K562 (cell line): ENCODE measurements around the gene DTX4. TPM values are rescaled to one million over a fixed set of nuclear protein-coding genes. Genes with fewer than 3 reads are reported as not detected.

ENCODE experiments used
- ATAC-seq: fragments of 200-7000 bp; cut with Tn5 transposase; 3 replicates; pipeline ENCODE4 v1.9.1; 2020; ENCODE audit warnings: moderate library complexity
- BruUV-seq: library from RNA; stranded (reverse); fragments of 400-500 nt; replicated peaks from 2 replicates; lab custom pipeline; 2021; lab: Mats Ljungman, UMichigan
- CTCF ChIA-PET: fragments of 300-600 bp; formaldehyde crosslinking; extraction: SDS; loops from one replicate; lab custom pipeline; 2021; ENCODE audit warnings: low intra/inter-chr PET ratio; lab: Yijun Ruan, JAX
- POLR2A ChIA-PET: fragments of 300-600, 350-650 bp; sonication (Branson Sonifier 250); formaldehyde crosslinking; extraction: SDS; loops from one replicate; lab custom pipeline; 2021; ENCODE audit warnings: antibody characterized with exemption, inconsistent platforms; lab: Yijun Ruan, JAX
- DNase-seq, 4 experiments: peaks; one replicate each; pipeline versions ENCODE4 v3.0.0 to v3.0.0-alpha.2; 2011 to 2018; ENCODE audit warnings: low spot score in 3 of 4, mixed read lengths in 3 of 4; ENCODE audit errors: extremely low read depth in 1 of 4
- FAIRE-seq: peaks from 2 replicates; lab custom pipeline; 2011; peaks lifted over from hg19 to GRCh38; lab: Jason Lieb, UNC
- H2AFZ ChIP-seq: 2 replicates; pipeline ENCODE4 v1.6.0; 2011; ENCODE audit warnings: low read depth, low read length, control low read depth, inconsistent platforms
- H3K27ac ChIP-seq: fragments of 200-600 bp; 3 replicates; pipeline ENCODE4 v1.8.0; 2011; ENCODE audit warnings: low read depth, mild to moderate bottlenecking, control low read depth, inconsistent platforms, low read length, moderate library complexity, mixed read lengths; ENCODE audit errors: extremely low read depth
- H3K27me3 ChIP-seq, 2 experiments: fragments of 300-600 bp in 1 of 2; 2 replicates in 1 of 2; 3 replicates in 1 of 2; pipeline versions ENCODE4 v1.6.0 to v1.8.0; 2011; ENCODE audit warnings: inconsistent platforms in 2 of 2, low read length in 2 of 2, mild to moderate bottlenecking in 1 of 2, mixed read lengths in 1 of 2, moderate library complexity in 1 of 2; ENCODE audit not compliant: control insufficient read depth in 2 of 2, insufficient read depth in 2 of 2
- H3K36me3 ChIP-seq: fragments of 300-600 bp; 3 replicates; pipeline ENCODE4 v1.8.0; 2011; ENCODE audit warnings: mild to moderate bottlenecking, low read length, inconsistent platforms; ENCODE audit not compliant: control insufficient read depth, insufficient read depth
- H3K4me1 ChIP-seq, 2 experiments: fragments of 200-600 bp in 1 of 2; replicated peaks in 1 of 2; 2 replicates in 1 of 2; 3 replicates in 1 of 2; pipeline versions ENCODE4 v1.5.1 to v1.8.0; 2011; ENCODE audit warnings: inconsistent platforms in 2 of 2, low read length in 2 of 2, mild to moderate bottlenecking in 1 of 2, mixed read lengths in 1 of 2, moderate library complexity in 1 of 2; ENCODE audit not compliant: control insufficient read depth in 2 of 2, insufficient read depth in 2 of 2
- H3K4me2 ChIP-seq: 2 replicates; pipeline ENCODE4 v1.6.1; 2011; ENCODE audit warnings: low read length, control low read depth, inconsistent platforms, mixed read lengths; ENCODE audit not compliant: insufficient read depth
- H3K4me3 ChIP-seq: fragments of 200-600 bp; sonication (generic), shearing (Covaris generic); 2 replicates; pipeline ENCODE4 v1.5.1; 2016; ENCODE audit warnings: control low read depth, inconsistent platforms
- H3K79me2 ChIP-seq: fragments of 200-600 bp; 3 replicates; pipeline ENCODE4 v1.8.0; 2011; ENCODE audit warnings: low read length, inconsistent platforms; ENCODE audit not compliant: control insufficient read depth, insufficient read depth
- H3K9ac ChIP-seq, 2 experiments: 2 replicates each; pipeline versions ENCODE4 v1.6.0 to v1.6.1; 2011; ENCODE audit warnings: low read depth in 2 of 2, low read length in 2 of 2, control low read depth in 1 of 2, inconsistent platforms in 1 of 2, mild to moderate bottlenecking in 1 of 2, mixed read lengths in 1 of 2; ENCODE audit not compliant: insufficient read depth in 1 of 2
- H3K9me1 ChIP-seq: one replicate; pipeline ENCODE4 v1.6.0; 2011; ENCODE audit warnings: inconsistent platforms, mild to moderate bottlenecking, low read length, moderate library complexity; ENCODE audit not compliant: control insufficient read depth, insufficient read depth
- H3K9me3 ChIP-seq: replicated peaks from 2 replicates; pipeline ENCODE4 v1.5.1; 2011; ENCODE audit warnings: low read depth, low read length, inconsistent platforms; ENCODE audit not compliant: control insufficient read depth, insufficient read depth
- H4K20me1 ChIP-seq: replicated peaks from 2 replicates; pipeline ENCODE4 v1.6.1; 2011; ENCODE audit warnings: low read length, inconsistent platforms, mixed read lengths; ENCODE audit not compliant: control insufficient read depth, insufficient read depth
- AFF1 ChIP-seq, 2 experiments: fragments of 450-650 bp; IDR thresholded peaks; 2 replicates each; pipeline ENCODE4 v1.6.1; 2018; ENCODE audit warnings: mild to moderate bottlenecking in 2 of 2, low read depth in 1 of 2; ENCODE audit not compliant: partially characterized antibody in 2 of 2
- ATF3 ChIP-seq, 2 experiments: fragments of 450-650 bp in 1 of 2; sonication (generic) in 1 of 2; formaldehyde crosslinking in 1 of 2; IDR thresholded peaks in 1 of 2; conservative IDR thresholded peaks in 1 of 2; 2 replicates each; pipeline versions ENCODE4 v1.6.1 to v1.8.1; 2016 to 2023; ENCODE audit warnings: mild to moderate bottlenecking in 2 of 2, moderate library complexity in 2 of 2, inconsistent platforms in 1 of 2, missing genetic modification reagents in 1 of 2
- CCNT2 ChIP-seq: IDR thresholded peaks from 2 replicates; pipeline ENCODE4 v1.6.1; 2011; ENCODE audit warnings: borderline replicate concordance, low read depth, mild to moderate bottlenecking, moderate library complexity, mixed read lengths, low read length; ENCODE audit not compliant: insufficient read length; ENCODE audit errors: extremely low read depth
- GTF2A2 ChIP-seq: IDR thresholded peaks from 2 replicates; pipeline ENCODE4 v1.6.1; 2016; ENCODE audit warnings: mild to moderate bottlenecking, missing genetic modification characterization, missing compliant biosample characterization
- KAT2B ChIP-seq: IDR thresholded peaks from one replicate; pipeline ENCODE4 v1.6.1; 2012; ENCODE audit warnings: low read depth, mild to moderate bottlenecking, control low read depth, inconsistent platforms, low read length, moderate library complexity
- MED1 ChIP-seq: sonication (generic); formaldehyde crosslinking; IDR thresholded peaks from 2 replicates; pipeline ENCODE4 v1.8.1; 2023; ENCODE audit warnings: missing genetic modification reagents, borderline replicate concordance
- MTA3 ChIP-seq: fragments of 450-650 bp; formaldehyde crosslinking; IDR thresholded peaks from 2 replicates; pipeline ENCODE4 v1.6.1; 2017; ENCODE audit warnings: mild to moderate bottlenecking, borderline replicate concordance
- NELFE ChIP-seq: IDR thresholded peaks from 2 replicates; pipeline ENCODE4 v1.6.1; 2011; ENCODE audit warnings: mild to moderate bottlenecking; ENCODE audit not compliant: insufficient read depth, insufficient read length
- YY1 ChIP-seq, 3 experiments: IDR thresholded peaks; 2 replicates each; pipeline ENCODE4 v1.6.1; 2011; ENCODE audit warnings: low read length in 2 of 3, mild to moderate bottlenecking in 2 of 3, moderate library complexity in 2 of 3, borderline replicate concordance in 1 of 3, control low read depth in 1 of 3, low read depth in 1 of 3; ENCODE audit not compliant: insufficient read depth in 3 of 3, insufficient replicate concordance in 2 of 3, control insufficient read depth in 1 of 3, insufficient read length in 1 of 3; ENCODE audit errors: extremely low read depth in 1 of 3
- ZC3H11A ChIP-seq: IDR thresholded peaks from 2 replicates; pipeline ENCODE4 v1.6.1; 2012; ENCODE audit warnings: low read depth, low read length, improper control_type of control experiment
- ZNF197 ChIP-seq: fragments of 200-800 bp; sonication (Bioruptor generic); IDR thresholded peaks from 2 replicates; pipeline ENCODE4 v1.6.1; 2016; ENCODE audit warnings: low read depth, missing genetic modification characterization, missing compliant biosample characterization
- WGBS: fragments of 100-300 bp; shearing (Covaris generic); methylation state at CpG from one replicate; pipeline ENCODE4 v1.1.6; 2016; ENCODE audit warnings: low coverage, mixed read lengths; ENCODE audit not compliant: insufficient coverage; ENCODE audit errors: missing lambda C conversion rate; 5-methylcytosine and 5-hydroxymethylcytosine counted together
- in situ Hi-C: fragments of 300-500 bp; cut with MboI; formaldehyde crosslinking; loops from 4 replicates; pipeline ENCODE4 v1.15.0; 2018; ENCODE audit warnings: inconsistent platforms, mixed read lengths
- intact Hi-C: fragments of 100-400 bp; cut with micrococcal nuclease; formaldehyde crosslinking; loops from 2 replicates; pipeline ENCODE4 v1.14.2; 2022
- polyA plus RNA-seq, 8 experiments: library from polyadenylated mRNA; depleted of rRNA in 4 of 8; stranded (reverse) in 5 of 8; unstranded in 3 of 8; fragments of >200 nt; fragmentation: Nextera tagmentation in 2 of 8; fragmentation: Illumina TruSeq in 1 of 8; extraction: Ambion mirVana in 2 of 8; extraction: Trizol in 1 of 8; gene quantifications; 2 replicates each; pipeline versions ENCODE4 v1.2.1 to v1.2.3, GENCODE V29; 2011 to 2014; ENCODE audit warnings: inconsistent platforms in 1 of 8, missing spikeins in 1 of 8
- total RNA-seq, 7 experiments: library from RNA; depleted of rRNA in 6 of 7; stranded (reverse); fragments of >200 nt in 6 of 7; fragmentation: Illumina TruSeq in 2 of 7; extraction: Trizol in 2 of 7; gene quantifications; 2 replicates each; pipeline versions ENCODE4 v1.2.1 to v1.2.3, GENCODE V29; 2011 to 2021; ENCODE audit warnings: low replicate concordance in 1 of 7
- TF ChIP-seq, protein P1 (sequence below): IDR thresholded peaks from 3 replicates; pipeline ENCODE4 v1.6.1; 2011; ENCODE audit warnings: borderline replicate concordance, mild to moderate bottlenecking; ENCODE audit not compliant: insufficient read length, insufficient read depth

DTX4 gene
- total and polyA plus RNA-seq, 9 of the 15 experiments (the other 6 are each of a cell fraction or from before 2014, with no cell fraction given) = 0.03 to 0.47 (median 0.04) TPM; not detected in 4

DNA sequence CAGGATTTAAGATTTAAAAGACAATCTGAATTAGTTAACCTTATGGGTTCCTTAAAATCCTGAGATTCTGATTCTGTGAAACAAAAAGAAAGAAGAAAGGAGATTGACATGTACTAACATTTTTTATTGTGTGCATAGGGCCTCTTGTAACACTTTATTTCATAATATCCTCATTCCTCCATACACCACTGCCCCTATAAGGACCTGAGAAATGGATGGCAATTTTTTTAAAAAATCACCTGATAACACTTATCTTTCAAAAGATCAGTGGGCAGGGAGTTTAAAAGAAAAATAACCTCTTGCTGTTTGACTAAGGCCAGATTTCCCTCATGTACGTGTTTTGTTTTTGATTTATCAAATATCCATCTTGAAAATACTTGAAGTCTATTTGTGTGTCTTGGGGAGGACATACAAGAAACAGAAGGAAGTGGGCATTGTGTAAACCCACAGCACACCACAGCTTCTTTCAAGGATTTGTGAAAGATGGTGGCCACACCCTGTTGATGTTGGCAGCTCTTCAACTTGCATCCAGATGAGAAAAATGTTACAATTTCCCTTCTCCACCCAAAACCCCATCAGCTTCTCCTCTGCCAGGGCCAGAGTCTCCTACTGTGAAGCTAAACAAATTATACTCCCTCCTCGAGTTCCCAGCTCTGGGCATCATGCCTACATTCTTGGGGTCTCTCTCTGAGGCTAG lies 75.7 kb downstream of the DTX4 start (continued):
- TF ChIP-seq YY1 (IDR thresholded peaks at IDR 0.05; ENCODE audit: borderline replicate concordance in 1 of 3, control insufficient read depth in 1 of 3, extremely low read depth in 1 of 3, insufficient read depth in 3 of 3, insufficient read length in 1 of 3, insufficient replicate concordance in 2 of 3, low read depth in 1 of 3, low read length in 2 of 3) (no peak), ATF3 (IDR thresholded peaks at IDR 0.05) (no peak), ATF3 (CRISPR knock-in tag; conservative IDR thresholded peaks at IDR 0.05) (no peak)

- intact Hi-C loops (no loop called here), in situ Hi-C loops (no loop called here)
- Histone ChIP-seq H3K36me3 (no peaks in the 10 kb centered on the region), H3K27ac (no peak overlapping the region), H3K4me3 (no peak overlapping the region), H3K27me3 (peaks cover 0 to 3% of the 10 kb centered on the region in 2 experiments; a peak in 2 of 5 replicates), H3K4me2 (no peak overlapping the region), H4K20me1 (no peaks in the 10 kb centered on the region), H3K79me2 (no peaks in the 10 kb centered on the region), H3K9ac (no peak overlapping the region), H3K9me3 (no peaks in the 10 kb centered on the region), H3K9me1 (no peaks in the 10 kb centered on the region), H2AFZ (no peak overlapping the region), H3K4me1 (no peaks in the 10 kb centered on the region)
- FAIRE-seq (no peak), DNase-seq (no peak), ATAC-seq (no peak)
- ChIA-PET POLR2A (interaction anchor here (0.6 kb wide), 1 partner anchor 36 kb away, joined by 3 read pairs; no protein-coding TSS in a partner anchor), CTCF (no interaction called here)
- no TSS peak for BruUV-seq
- WGBS = 0% methylated on average over 7 of the region's 7 CpGs
- TF ChIP-seq MED1 (CRISPR knock-in tag) (no peak), NELFE (no peak), AFF1 (IDR thresholded peaks at IDR 0.05; ENCODE audit: low read depth in 1 of 2, partially characterized antibody in 2 of 2) (no peak), CCNT2 (no peak), MTA3 (no peak), ZC3H11A (no peak), KAT2B (no peak), ZNF197 (no peak), GTF2A2 (tag) (no peak)
- TF ChIP-seq, protein P1, sequence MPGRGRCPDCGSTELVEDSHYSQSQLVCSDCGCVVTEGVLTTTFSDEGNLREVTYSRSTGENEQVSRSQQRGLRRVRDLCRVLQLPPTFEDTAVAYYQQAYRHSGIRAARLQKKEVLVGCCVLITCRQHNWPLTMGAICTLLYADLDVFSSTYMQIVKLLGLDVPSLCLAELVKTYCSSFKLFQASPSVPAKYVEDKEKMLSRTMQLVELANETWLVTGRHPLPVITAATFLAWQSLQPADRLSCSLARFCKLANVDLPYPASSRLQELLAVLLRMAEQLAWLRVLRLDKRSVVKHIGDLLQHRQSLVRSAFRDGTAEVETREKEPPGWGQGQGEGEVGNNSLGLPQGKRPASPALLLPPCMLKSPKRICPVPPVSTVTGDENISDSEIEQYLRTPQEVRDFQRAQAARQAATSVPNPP = no peak
Measured at GRCh38 chr11:59249535-59249934, 77.6 kb downstream of the DTX4 start.
